DOHH2 (cell line): ENCODE data around the gene CEP57.

Experiments
- H3F3A ChIP-seq: fragments of 200-600 bp; sonication (generic), shearing (Covaris generic); 2 replicates; pipeline ENCODE4 v1.6.0; 2016; ENCODE audit warnings: antibody characterized with exemption, mild to moderate bottlenecking; ENCODE audit not compliant: control insufficient read depth, insufficient read depth
- H3K27ac ChIP-seq: fragments of 200-600 bp; sonication (generic); 2 replicates; pipeline ENCODE4 v1.5.1; 2014; ENCODE audit warnings: low read depth, mild to moderate bottlenecking, low read length, moderate library complexity
- H3K27me3 ChIP-seq: fragments of 200-600 bp; sonication (generic); 2 replicates; pipeline ENCODE4 v1.6.1; 2014; ENCODE audit warnings: mild to moderate bottlenecking, low read length, mixed read lengths; ENCODE audit not compliant: control insufficient read depth
- H3K36me3 ChIP-seq: fragments of 200-600 bp; sonication (generic); 2 replicates; pipeline ENCODE4 v1.6.1; 2014; ENCODE audit warnings: mild to moderate bottlenecking, low read length, moderate library complexity, mixed read lengths; ENCODE audit not compliant: control insufficient read depth
- H3K4me1 ChIP-seq: fragments of 200-600 bp; sonication (generic); 2 replicates; pipeline ENCODE4 v1.6.1; 2014; ENCODE audit warnings: mild to moderate bottlenecking, low read length, mixed read lengths; ENCODE audit not compliant: control insufficient read depth
- H3K4me2 ChIP-seq: fragments of 200-600 bp; sonication (generic); 2 replicates; pipeline ENCODE4 v1.6.0; 2014; ENCODE audit warnings: mild to moderate bottlenecking, low read length, moderate library complexity
- H3K4me3 ChIP-seq: fragments of 200-600 bp; sonication (generic); 2 replicates; pipeline ENCODE4 v1.5.1; 2014; ENCODE audit warnings: mild to moderate bottlenecking, low read length, mixed read lengths
- H3K79me2 ChIP-seq: fragments of 200-600 bp; sonication (generic); 2 replicates; pipeline ENCODE4 v1.6.1; 2014; ENCODE audit warnings: mild to moderate bottlenecking, low read length, mixed read lengths; ENCODE audit not compliant: control insufficient read depth
- H3K9me2 ChIP-seq: fragments of 200-600 bp; sonication (generic); replicated peaks from 2 replicates; pipeline ENCODE4 v1.6.1; 2014; ENCODE audit warnings: mild to moderate bottlenecking, low read length, mixed read lengths; ENCODE audit not compliant: control insufficient read depth
- H3K9me3 ChIP-seq: fragments of 200-600 bp; sonication (generic); 2 replicates; pipeline ENCODE4 v1.6.1; 2014; ENCODE audit warnings: antibody characterized with exemption, low read length, mixed read lengths; ENCODE audit not compliant: control insufficient read depth, insufficient read depth
- H4K20me1 ChIP-seq: fragments of 200-600 bp; sonication (generic); 2 replicates; pipeline ENCODE4 v1.6.0; 2014; ENCODE audit warnings: low read depth, mild to moderate bottlenecking, antibody characterized with exemption, low read length, moderate library complexity; ENCODE audit not compliant: control insufficient read depth, insufficient read depth
- EZH2phosphoT487 ChIP-seq: fragments of 200-600 bp; sonication (generic); IDR thresholded peaks from 2 replicates; pipeline ENCODE4 v1.6.1; 2017; ENCODE audit warnings: borderline replicate concordance, mild to moderate bottlenecking, antibody characterized with exemption, low read length, moderate library complexity, mixed read lengths
- TF ChIP-seq, protein P1 (sequence below): fragments of 200-600 bp; sonication (generic); IDR thresholded peaks from one replicate; pipeline ENCODE4 v1.5.1; 2014; ENCODE audit warnings: antibody characterized with exemption, mild to moderate bottlenecking, low read depth, low read length; ENCODE audit not compliant: poor library complexity, severe bottlenecking

The CEP57 gene

DNA sequence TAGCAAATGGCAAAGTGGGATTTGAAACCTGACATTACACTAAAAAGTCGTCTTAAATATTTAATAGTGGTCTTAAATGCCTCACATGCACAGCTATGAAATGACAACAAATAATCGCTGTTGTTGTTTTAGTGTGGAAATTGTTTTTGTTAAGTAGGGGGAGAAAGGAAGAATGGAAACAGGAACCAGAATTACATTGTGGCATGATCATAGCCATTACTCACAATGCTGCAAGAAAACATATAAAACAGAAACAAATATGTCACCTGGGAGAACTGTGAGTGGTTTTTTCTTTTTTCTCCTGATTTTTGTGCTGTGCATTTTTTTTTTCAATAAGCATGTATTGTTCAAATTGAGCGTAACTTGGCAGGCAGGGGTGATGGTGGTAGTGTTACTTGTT lies 23.6 kb upstream of the CEP57 start:
- no peaks in the 10 kb centered on the region for H3K27me3 ChIP-seq
- peaks cover 31% of the 10 kb centered on the region for H3F3A ChIP-seq
- no peaks in the 10 kb centered on the region for H3K79me2 ChIP-seq
- H3K9me2 ChIP-seq: no peaks in the 10 kb centered on the region
- H4K20me1 ChIP-seq: no peaks in the 10 kb centered on the region
- peaks cover 40% of the 10 kb centered on the region for H3K36me3 ChIP-seq
- no peak overlapping the region for H3K27ac ChIP-seq
- no peak overlapping the region for H3K4me2 ChIP-seq
- H3K4me1 ChIP-seq: peaks cover 15% of the 10 kb centered on the region
- no peaks in the 10 kb centered on the region for H3K9me3 ChIP-seq
- no peak overlapping the region for H3K4me3 ChIP-seq
- no peak for TF ChIP-seq EZH2phosphoT487
- TF ChIP-seq, protein P1, sequence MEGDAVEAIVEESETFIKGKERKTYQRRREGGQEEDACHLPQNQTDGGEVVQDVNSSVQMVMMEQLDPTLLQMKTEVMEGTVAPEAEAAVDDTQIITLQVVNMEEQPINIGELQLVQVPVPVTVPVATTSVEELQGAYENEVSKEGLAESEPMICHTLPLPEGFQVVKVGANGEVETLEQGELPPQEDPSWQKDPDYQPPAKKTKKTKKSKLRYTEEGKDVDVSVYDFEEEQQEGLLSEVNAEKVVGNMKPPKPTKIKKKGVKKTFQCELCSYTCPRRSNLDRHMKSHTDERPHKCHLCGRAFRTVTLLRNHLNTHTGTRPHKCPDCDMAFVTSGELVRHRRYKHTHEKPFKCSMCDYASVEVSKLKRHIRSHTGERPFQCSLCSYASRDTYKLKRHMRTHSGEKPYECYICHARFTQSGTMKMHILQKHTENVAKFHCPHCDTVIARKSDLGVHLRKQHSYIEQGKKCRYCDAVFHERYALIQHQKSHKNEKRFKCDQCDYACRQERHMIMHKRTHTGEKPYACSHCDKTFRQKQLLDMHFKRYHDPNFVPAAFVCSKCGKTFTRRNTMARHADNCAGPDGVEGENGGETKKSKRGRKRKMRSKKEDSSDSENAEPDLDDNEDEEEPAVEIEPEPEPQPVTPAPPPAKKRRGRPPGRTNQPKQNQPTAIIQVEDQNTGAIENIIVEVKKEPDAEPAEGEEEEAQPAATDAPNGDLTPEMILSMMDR: no peak

DNA sequence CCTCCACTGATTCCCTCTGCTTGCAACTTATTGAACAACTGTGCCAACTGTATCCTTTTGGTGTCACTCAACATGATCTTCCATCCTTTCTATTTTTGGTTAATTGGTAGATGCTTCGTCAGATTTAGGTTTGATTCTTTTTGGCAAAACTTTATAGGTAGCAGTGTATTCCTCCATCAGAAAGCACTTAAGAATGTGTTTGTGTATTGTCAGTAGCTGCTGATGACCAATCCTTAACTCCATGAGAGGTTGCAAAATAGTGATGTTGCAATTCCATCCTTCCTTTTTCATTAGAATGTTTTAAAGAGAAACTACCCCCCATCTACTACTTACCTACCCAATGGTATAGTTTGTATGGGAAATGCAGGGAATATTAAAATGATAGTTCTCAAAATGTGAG lies 22.8 kb upstream of the CEP57 start:
- Histone ChIP-seq H4K20me1 (no peaks in the 10 kb centered on the region), H3K27ac (no peak overlapping the region), H3K36me3 (peaks cover 48% of the 10 kb centered on the region), H3K4me1 (peaks cover 15% of the 10 kb centered on the region), H3F3A (peaks cover 31% of the 10 kb centered on the region), H3K79me2 (no peaks in the 10 kb centered on the region), H3K27me3 (no peaks in the 10 kb centered on the region), H3K4me3 (no peak overlapping the region), H3K9me3 (no peaks in the 10 kb centered on the region), H3K9me2 (no peaks in the 10 kb centered on the region), H3K4me2 (no peak overlapping the region)
- TF ChIP-seq, protein P1: no peak
- no peak for TF ChIP-seq EZH2phosphoT487

DNA sequence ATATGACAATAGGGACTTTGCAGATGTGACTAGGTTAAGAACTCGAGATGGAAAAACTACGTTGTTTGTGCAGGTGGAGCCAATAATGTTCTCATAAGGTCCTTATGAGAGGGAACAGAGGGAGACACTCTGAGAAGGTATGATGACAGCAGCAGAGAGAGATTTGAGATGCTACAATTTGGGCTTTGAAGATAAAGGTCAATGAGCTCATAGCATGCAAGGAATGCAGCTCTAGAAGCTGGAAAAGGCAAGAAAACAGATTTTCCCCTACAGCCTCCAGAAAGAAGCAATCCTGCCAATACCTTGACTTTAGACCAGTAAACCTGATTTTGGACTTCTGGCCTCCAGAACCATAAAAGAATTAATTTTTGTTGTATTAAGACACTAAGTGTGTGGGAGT lies 21.8 kb upstream of the CEP57 start:
- H3K4me1 ChIP-seq: peaks cover 12% of the 10 kb centered on the region
- H3K4me3 ChIP-seq: no peak overlapping the region
- H3K27ac ChIP-seq: no peak overlapping the region
- H3K27me3 ChIP-seq: no peaks in the 10 kb centered on the region
- peaks cover 57% of the 10 kb centered on the region for H3K36me3 ChIP-seq
- H4K20me1 ChIP-seq: no peaks in the 10 kb centered on the region
- H3K79me2 ChIP-seq: no peaks in the 10 kb centered on the region
- TF ChIP-seq EZH2phosphoT487: no peak
- TF ChIP-seq, protein P1: no peak
- no peaks in the 10 kb centered on the region for H3K9me2 ChIP-seq
- H3K9me3 ChIP-seq: no peaks in the 10 kb centered on the region
- H3F3A ChIP-seq: peaks cover 31% of the 10 kb centered on the region
- H3K4me2 ChIP-seq: no peak overlapping the region

DNA sequence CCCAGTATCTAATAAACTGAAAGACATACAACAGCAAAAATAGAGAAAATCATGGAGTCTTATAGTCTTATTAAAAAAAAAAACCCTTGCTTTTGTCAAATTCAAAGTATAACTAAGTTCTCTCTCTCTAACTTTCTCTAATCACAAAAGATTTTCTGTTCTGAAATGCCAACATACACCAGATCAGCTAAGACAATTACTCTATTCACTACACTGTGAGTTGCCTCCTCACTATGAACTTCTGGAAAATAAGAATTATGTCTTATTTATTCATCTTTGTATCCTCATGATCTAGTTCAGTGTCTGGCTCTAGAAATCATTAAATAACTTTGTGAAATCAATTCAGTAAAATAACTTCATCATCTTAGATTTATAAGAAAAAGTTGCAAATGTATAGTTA lies 13.4 kb upstream of the CEP57 start:
- Histone ChIP-seq H3K9me2 (no peaks in the 10 kb centered on the region), H3K9me3 (no peaks in the 10 kb centered on the region), H3K79me2 (peaks cover 34% of the 10 kb centered on the region), H3K27ac (no peak overlapping the region), H3K4me1 (peaks cover 44% of the 10 kb centered on the region), H3K4me2 (no peak overlapping the region), H3K27me3 (no peaks in the 10 kb centered on the region), H3F3A (peaks cover 11% of the 10 kb centered on the region), H3K4me3 (no peak overlapping the region), H4K20me1 (no peaks in the 10 kb centered on the region), H3K36me3 (peaks cover 98% of the 10 kb centered on the region)
- TF ChIP-seq, protein P1: no peak
